NCI-H2107 treated with DMSO at 0.1 percent for 48 hours (cell line): ENCODE results near the gene KLHDC10.
"Not testable (repeated sequence)": the region's sequence is repeated elsewhere in the genome, so short reads cannot be mapped to it uniquely, and the experiment has no call there.

Experiments used
- DNase-seq: peaks from one replicate; lab custom pipeline; 2025; ENCODE audit not compliant: unreplicated experiment; lab: John Stamatoyannopoulos, UW

KLHDC10 gene

GRCh38 chr7:130114776-130115175, 44.4 kb downstream of the KLHDC10 start:
- DNase-seq: no peak

GRCh38 chr7:130118294-130118693, 48.0 kb downstream of the KLHDC10 start:
- no peak for DNase-seq

GRCh38 chr7:130118801-130119200, 48.5 kb downstream of the KLHDC10 start:
- no peak for DNase-seq

GRCh38 chr7:130123501-130123900, 53.2 kb downstream of the KLHDC10 start:
- no peak for DNase-seq

- DNase-seq: no peak
Measured at GRCh38 chr7:130124711-130125110, 54.4 kb downstream of the KLHDC10 start.

- not testable (repeated sequence) for DNase-seq
Measured at GRCh38 chr7:130126840-130127239, 56.5 kb downstream of the KLHDC10 start.

- no peak for DNase-seq
Measured at GRCh38 chr7:130127404-130127803, 57.1 kb downstream of the KLHDC10 start.

GRCh38 chr7:130127821-130128317, 57.5 kb downstream of the KLHDC10 start:
- no peak for DNase-seq

GRCh38 chr7:130129011-130129411, 58.7 kb downstream of the KLHDC10 start:
- no peak for DNase-seq

- DNase-seq: no peak
Measured at GRCh38 chr7:130131191-130131834, 61.0 kb downstream of the KLHDC10 start.

GRCh38 chr7:130131964-130132875, 61.9 kb downstream of the KLHDC10 start:
- DNase-seq: no peak

- no peak for DNase-seq
Measured at GRCh38 chr7:130133029-130133782, 62.9 kb downstream of the KLHDC10 start.

GRCh38 chr7:130134106-130134636, 63.8 kb downstream of the KLHDC10 start:
- DNase-seq: no peak

GRCh38 chr7:130134726-130135125, 64.4 kb downstream of the KLHDC10 start:
- DNase-seq: no peak

GRCh38 chr7:130135208-130136205, 65.2 kb downstream of the KLHDC10 start:
- no peak for DNase-seq

- DNase-seq: no peak
Measured at GRCh38 chr7:130136579-130137167, 66.3 kb downstream of the KLHDC10 start.

GRCh38 chr7:130137207-130137606, 66.9 kb downstream of the KLHDC10 start:
- DNase-seq: no peak

GRCh38 chr7:130139193-130139960, 69.0 kb downstream of the KLHDC10 start:
- DNase-seq: peak; percentile 30
